DOHH2 (cell line): ENCODE results near the gene DOK6.

ENCODE experiments used
- CTCF ChIP-seq: fragments of 200-600 bp; sonication (generic); IDR thresholded peaks from one replicate; pipeline ENCODE4 v1.5.1; 2014; ENCODE audit warnings: antibody characterized with exemption, mild to moderate bottlenecking, low read depth, low read length; ENCODE audit not compliant: poor library complexity, severe bottlenecking
- EZH2phosphoT487 ChIP-seq: fragments of 200-600 bp; sonication (generic); IDR thresholded peaks from 2 replicates; pipeline ENCODE4 v1.6.1; 2017; ENCODE audit warnings: borderline replicate concordance, mild to moderate bottlenecking, antibody characterized with exemption, low read length, moderate library complexity, mixed read lengths

- no peak for TF ChIP-seq CTCF
- TF ChIP-seq EZH2phosphoT487: no peak
These were observed 3.6 kb upstream of the DOK6 start for GRCh38 chr18:69397096-69397495.
